ENCODE data around the gene DOCK10.

The DOCK10 gene

DNA sequence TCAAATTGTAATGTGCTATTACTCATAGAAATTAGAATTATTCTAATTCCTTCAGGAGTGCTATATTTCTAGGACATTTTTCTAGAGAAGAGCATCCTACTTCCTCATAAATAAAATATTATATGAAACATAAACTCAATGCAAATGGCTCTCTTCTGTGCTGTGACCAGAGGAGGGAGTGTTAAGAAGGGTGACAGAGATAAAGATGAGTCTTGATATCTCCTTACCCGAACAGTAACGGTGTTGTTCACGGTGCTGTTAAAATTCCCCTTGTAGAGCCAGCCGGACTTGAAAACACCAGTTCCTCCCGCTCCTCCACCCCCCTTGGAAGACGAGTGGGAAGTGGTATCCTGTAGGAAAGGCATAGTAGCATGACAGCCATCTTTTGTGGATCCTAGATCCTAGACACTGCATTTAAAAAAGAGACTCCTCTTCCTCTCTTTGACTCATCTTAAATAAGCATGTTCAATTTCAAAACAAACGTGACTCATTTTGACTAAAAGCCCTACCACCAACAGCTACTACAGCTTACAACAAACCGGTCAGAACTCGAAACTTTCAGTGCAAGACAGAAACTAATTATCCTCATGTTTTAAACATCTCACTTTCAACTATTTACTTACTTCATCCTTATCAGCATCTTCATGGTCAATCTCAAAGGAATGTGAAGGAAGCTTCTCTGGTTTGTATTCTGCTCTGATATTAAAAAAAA lies 156.3 kb downstream of the DOCK10 start:
- DNase-seq: no peak

DNA sequence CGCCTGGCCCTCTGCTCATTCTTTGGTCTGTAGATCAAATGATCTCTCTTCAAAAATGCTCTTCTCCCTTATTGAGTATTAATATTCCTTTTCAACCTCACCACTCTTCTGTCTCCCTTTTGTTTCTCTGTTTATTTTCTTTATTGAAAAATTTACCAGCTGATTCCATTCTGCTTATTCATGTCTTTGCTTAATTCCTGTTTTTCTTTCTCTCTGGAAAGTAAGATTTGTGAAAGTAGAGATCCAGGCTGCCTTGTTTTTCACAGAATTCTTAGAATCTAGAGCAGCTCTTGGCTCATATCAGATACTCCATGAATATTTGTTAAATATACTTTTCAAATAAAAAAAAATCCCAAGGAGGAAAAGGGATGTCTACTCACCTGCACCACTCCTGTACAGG lies 157.0 kb downstream of the DOCK10 start:
- no peak for DNase-seq

GRCh38 chr2:224884188-224884587 lies 158.1 kb downstream of the DOCK10 start:
- DNase-seq: no peak

GRCh38 chr2:224883700-224884099 lies 158.6 kb downstream of the DOCK10 start:
- DNase-seq: no peak

DNA sequence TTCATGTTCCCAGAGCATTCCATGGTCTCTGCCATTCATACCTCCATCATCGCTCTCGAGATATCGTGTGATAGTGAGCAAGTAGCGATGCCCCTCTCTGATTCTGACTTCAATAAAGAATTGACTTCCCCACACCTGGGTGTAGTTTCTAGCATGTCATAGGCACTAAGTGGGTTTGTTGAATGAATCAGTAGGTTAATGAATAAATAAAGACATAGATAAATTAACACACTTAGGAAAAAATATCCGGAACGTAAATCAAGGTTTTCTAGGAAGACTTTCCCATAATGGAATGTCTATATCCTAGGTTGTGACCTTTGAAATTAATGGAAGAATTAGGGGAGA lies 159.1 kb downstream of the DOCK10 start:
- DNase-seq: no peak

DNA sequence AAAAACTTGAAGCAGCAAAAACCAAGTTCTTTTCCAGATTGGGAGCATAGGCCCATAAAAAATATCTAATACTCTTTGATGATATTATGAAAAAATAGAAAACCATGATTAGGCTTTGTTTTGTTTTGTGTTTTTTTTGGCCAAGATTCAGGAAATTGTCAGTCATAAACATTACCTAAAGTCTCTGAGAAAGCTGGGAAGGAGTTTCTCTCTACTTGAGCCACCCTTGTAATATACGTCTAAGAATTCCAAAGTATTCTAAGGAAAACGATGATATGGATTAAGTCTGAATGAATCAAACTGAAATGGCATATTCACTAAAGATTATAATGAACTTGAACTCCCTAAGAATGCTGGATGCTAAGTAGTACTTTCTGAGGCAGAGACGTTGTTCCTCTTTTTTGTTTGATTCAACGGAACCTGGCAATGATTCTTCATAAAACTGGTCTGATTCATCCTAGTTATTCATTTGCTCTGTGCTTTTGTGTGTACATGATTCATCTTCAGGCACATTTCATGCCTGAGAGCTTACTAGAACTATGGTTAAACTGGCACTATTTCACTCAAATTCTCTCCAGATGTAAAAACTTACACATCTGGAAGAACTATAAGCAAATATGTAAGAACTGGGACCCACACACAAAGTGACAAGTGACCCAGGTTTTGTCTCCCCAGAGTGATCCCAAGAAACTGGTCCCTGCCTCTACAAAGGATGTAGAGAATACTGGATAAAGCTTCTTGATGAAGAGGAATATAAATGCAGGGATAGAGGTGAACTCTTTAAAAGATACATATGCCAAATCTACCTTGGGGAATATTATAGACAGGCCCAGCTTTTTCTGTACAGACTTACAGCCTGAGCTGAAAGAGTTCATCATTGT lies 159.7 kb downstream of the DOCK10 start:
- DNase-seq: no peak

- DNase-seq: no peak
Observed at GRCh38 chr2:224881846-224882245, 160.4 kb downstream of the DOCK10 start.

- no peak for DNase-seq
Observed at GRCh38 chr2:224876522-224876921, 165.7 kb downstream of the DOCK10 start.

- no peak for DNase-seq
Observed at GRCh38 chr2:224875841-224876240, 166.4 kb downstream of the DOCK10 start.

- DNase-seq: no peak
Observed at GRCh38 chr2:224875153-224875552, 167.1 kb downstream of the DOCK10 start.

DNA sequence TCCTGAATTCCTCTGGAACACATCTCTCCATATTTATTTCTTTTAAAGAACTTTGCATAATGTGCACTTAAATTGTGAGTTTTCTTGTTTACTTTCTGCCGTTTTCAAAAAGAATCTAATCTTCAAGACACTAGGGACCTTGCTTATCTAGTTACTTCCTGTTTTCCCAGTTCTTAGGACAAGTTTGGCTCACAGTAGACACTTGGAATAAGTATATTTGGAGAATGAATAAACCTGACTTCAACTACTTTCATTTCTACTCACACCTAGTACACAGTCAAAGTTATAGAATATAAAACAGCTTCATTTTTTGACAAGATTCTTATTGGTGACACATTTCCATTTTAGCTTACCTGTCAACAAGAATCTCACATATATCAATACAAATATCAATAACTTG lies 170.5 kb downstream of the DOCK10 start:
- no peak for DNase-seq

DNA sequence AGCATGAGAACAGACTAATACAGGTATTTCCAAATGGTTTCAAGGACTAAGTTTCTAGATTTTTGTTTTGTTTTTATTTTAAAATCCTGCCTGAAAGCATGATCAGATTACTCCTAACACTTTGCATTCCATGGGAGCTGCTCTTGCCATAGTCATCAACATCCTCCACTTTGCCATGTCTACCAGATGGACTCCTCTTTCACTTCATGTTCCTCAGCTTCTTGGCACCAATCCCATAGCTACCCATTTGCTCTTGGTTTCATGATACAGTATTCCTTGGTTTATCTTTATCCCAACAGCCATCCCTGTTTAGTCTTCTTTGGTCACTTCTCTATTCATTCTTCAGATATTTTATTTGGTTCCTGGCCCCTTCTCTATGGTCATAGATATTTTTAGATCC lies 171.9 kb downstream of the DOCK10 start:
- no peak for DNase-seq

DNA sequence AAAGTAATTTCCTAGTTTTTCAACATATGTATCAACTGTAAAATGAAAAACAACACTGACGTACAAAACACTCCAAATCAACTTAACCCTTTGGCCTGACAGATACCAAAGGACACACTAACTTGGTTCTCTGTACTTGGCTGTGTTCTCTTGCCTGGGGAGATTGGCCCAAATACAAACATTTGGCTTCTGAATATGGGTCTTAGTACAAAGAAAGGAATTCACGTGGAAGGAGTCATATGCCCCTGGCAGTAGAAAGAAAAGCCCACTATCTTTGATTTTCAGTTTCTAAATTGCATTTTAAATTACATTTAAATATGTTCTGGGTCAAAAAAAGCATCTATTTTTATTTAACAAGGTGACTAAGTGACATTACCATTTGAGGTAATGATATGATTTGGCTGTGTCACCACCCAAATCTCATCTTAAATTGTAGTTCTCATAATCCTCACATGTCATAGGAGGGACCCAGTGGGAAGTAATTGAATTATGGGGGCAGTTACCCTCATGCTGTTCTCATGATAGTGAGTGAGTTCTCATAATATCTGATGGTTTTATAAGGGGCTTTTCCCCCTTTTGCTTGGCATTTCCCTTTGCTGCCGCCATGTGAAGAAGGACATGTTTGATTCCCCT lies 172.6 kb downstream of the DOCK10 start:
- no peak for DNase-seq

GRCh38 chr2:224865016-224865415 lies 177.3 kb downstream of the DOCK10 start:
- no peak for DNase-seq

DNA sequence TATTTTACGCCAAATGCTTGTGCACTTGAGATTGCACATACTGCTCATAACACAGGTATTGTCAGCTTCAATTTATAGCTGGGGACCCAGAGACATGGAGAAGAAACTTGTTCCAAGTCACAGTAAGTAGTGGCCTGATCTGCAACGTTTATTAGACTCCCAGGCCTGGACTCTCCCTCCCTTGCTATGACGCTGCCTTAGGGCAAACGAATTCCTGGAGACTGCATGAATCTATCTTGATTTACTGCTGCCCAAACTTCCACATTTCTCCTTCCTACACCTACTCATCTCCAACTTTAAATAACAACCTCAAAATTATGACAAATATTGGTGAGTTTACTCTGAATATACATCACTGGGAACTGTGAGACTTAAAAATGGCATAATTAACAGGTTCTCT lies 181.0 kb downstream of the DOCK10 start:
- no peak for DNase-seq

- DNase-seq: no peak
Observed at GRCh38 chr2:224860786-224861185, 181.5 kb downstream of the DOCK10 start.

DNA sequence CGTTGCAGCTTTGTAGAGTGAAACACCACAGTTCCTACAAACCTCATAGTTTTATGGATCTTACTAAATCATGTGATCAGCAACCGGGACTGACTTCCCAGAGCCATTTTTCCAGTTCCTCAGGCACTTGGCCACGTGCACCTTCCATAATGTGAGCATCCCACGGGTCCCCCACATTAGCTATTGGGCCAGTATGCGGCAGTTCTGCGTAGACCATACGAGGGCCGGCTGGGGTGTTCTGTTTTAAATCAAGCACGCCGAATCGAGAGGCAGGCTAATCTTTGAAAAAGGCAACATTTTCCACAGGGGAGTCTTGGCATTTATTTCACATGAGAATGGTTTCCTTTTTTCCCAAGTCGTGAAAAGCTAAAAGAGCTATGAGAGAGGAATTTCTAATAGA lies 190.5 kb downstream of the DOCK10 start:
- no peak for DNase-seq

DNA sequence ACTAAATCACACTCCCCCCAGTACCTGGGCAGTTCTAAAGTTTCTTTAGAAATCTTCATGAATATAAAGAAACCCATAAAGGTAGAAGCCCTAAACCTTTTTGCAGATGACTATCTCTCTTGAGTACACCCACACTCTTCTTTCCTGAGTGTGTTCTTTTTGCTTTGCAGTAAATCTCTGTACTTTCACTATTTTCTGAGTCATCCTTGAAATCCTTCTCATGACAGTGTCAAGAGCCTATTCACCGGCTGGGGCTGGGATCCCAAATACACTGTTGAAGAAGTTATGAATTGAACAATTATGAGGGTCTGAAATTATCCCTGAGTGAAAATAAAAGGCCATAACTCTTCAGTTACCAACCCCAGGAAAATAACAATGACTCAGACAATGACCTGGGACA lies 192.2 kb downstream of the DOCK10 start:
- DNase-seq: no peak

DNA sequence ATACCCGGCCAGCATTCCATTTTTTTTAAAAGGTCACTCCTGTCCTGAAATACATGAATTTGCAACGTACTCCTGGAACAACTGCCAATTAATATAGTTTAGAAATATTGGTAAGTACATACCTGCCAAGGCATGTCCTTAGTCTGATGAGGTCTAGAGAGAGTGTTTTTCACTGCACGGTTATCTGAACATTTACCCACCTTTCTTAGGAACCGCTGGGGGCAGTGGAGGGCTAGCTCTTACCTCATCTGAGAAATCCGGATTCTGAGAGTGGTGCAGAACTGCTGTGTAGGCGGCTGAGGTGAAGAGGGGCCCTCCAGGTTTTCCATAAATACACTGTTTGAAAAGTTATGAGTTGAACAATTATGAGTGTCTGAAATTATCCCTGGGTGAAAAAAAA lies 193.0 kb downstream of the DOCK10 start:
- DNase-seq: no peak

GRCh38 chr2:224847961-224848850 lies 194.1 kb downstream of the DOCK10 start:
- peak in 5 of 58 donors; percentile 3 to 78 (median 6) for DNase-seq

GRCh38 chr2:224847381-224847780 lies 194.9 kb downstream of the DOCK10 start:
- DNase-seq: no peak
